Measurements from ENCODE around the gene NEB.
"Not testable (repeated sequence)": the region's sequence is repeated elsewhere in the genome, so short reads cannot be mapped to it uniquely, and the experiment has no call there.

NEB gene

GRCh38 chr2:151603530-151603929 is 130.7 kb downstream of the NEB start:
- not testable (repeated sequence) for DNase-seq

GRCh38 chr2:151602402-151602801 is 131.9 kb downstream of the NEB start:
- not testable (repeated sequence) for DNase-seq

- not testable (repeated sequence) for DNase-seq
Observed at GRCh38 chr2:151601803-151602202, 132.5 kb downstream of the NEB start.

- not testable (repeated sequence) for DNase-seq
Observed at GRCh38 chr2:151596903-151597608, 137.2 kb downstream of the NEB start.

- not testable (repeated sequence) for DNase-seq
Observed at GRCh38 chr2:151591908-151592255, 142.4 kb downstream of the NEB start.

- not testable (repeated sequence) for DNase-seq
Observed at GRCh38 chr2:151591250-151591907, 142.9 kb downstream of the NEB start.

- DNase-seq, result not testable (repeated sequence)
Observed at GRCh38 chr2:151581300-151581699, 153.0 kb downstream of the NEB start.

- DNase-seq, result not testable (repeated sequence)
Observed at GRCh38 chr2:151580697-151581096, 153.6 kb downstream of the NEB start.

GRCh38 chr2:151577116-151577515 is 157.2 kb downstream of the NEB start:
- no peak for DNase-seq

GRCh38 chr2:151576080-151576479 is 158.2 kb downstream of the NEB start:
- no peak for DNase-seq

GRCh38 chr2:151575338-151575737 is 158.9 kb downstream of the NEB start:
- no peak for DNase-seq

GRCh38 chr2:151570191-151570590 is 164.1 kb downstream of the NEB start:
- no peak for DNase-seq

GRCh38 chr2:151569167-151569566 is 165.1 kb downstream of the NEB start:
- DNase-seq, result no peak

GRCh38 chr2:151568501-151568900 is 165.8 kb downstream of the NEB start:
- DNase-seq, result no peak

- DNase-seq, result no peak
Observed at GRCh38 chr2:151567006-151567405, 167.3 kb downstream of the NEB start.

GRCh38 chr2:151562398-151562797 is 171.9 kb downstream of the NEB start:
- no peak for DNase-seq

GRCh38 chr2:151560289-151560688 is 174.0 kb downstream of the NEB start:
- DNase-seq, result peak; percentile 4

- not testable (repeated sequence) for DNase-seq
Observed at GRCh38 chr2:151559431-151559830, 174.8 kb downstream of the NEB start.

- not testable (repeated sequence) for DNase-seq
Observed at GRCh38 chr2:151557883-151558282, 176.4 kb downstream of the NEB start.

- no peak for DNase-seq
Observed at GRCh38 chr2:151556121-151556520, 178.2 kb downstream of the NEB start.

- no peak for DNase-seq
Observed at GRCh38 chr2:151552287-151552686, 182.0 kb downstream of the NEB start.

- DNase-seq, result no peak
Observed at GRCh38 chr2:151551556-151551955, 182.7 kb downstream of the NEB start.

GRCh38 chr2:151549191-151549590 is 185.1 kb downstream of the NEB start:
- no peak for DNase-seq

GRCh38 chr2:151544449-151544848 is 189.8 kb downstream of the NEB start:
- DNase-seq, result no peak

GRCh38 chr2:151543876-151544275 is 190.4 kb downstream of the NEB start:
- DNase-seq, result no peak

All from NCI-H446 treated with DMSO at 0.1 percent for 48 hours (cell line).